ENCODE measurements around the gene CENPE. TPM values are rescaled to one million over a fixed set of nuclear protein-coding genes. Genes with fewer than 3 reads are reported as not detected.

Gene CENPE
- polyA plus RNA-seq, 1 experiment: 2.4 TPM

- POLR2A ChIA-PET: no interaction called here
- no peak for DNase-seq (ENCODE audit: low read depth)
- CTCF ChIA-PET: interaction anchor here (3.0 to 6.4 kb wide), 2 partner anchors 11 to 16 kb away, joined by 8 to 52 read pairs; no protein-coding TSS in a partner anchor
- no peak overlapping the region for H3K4me3 ChIP-seq (ENCODE audit: low read depth, low read length)
- H3K36me3 ChIP-seq (ENCODE audit: control insufficient read depth, insufficient read depth, low read length): peaks cover 2% of the 10 kb centered on the region
- no peak for TF ChIP-seq CTCF (IDR thresholded peaks at IDR 0.05; ENCODE audit: insufficient read depth, low read depth, low read length)
- H3K27me3 ChIP-seq (ENCODE audit: control insufficient read depth, insufficient read depth, low read length): no peaks in the 10 kb centered on the region
Measured at GRCh38 chr4:103079621-103080020, 118.5 kb downstream of the CENPE start.

GRCh38 chr4:103076747-103077347 lies 121.3 kb downstream of the CENPE start, which contains the start of gene SLC9B2:
TSS of gene SLC9B2 (minus strand) at chr4:103076761. CDS start at chr4:103067550, 9,211 bp downstream.
- no peak for TF ChIP-seq CTCF (IDR thresholded peaks at IDR 0.05; ENCODE audit: insufficient read depth, low read depth, low read length)
- Histone ChIP-seq H3K36me3 (ENCODE audit: control insufficient read depth, insufficient read depth, low read length) (peaks cover 1% of the 10 kb centered on the region; the same call in 1 of the 2 replicates), H3K27me3 (ENCODE audit: control insufficient read depth, insufficient read depth, low read length) (no peaks in the 10 kb centered on the region), H3K4me3 (ENCODE audit: low read depth, low read length) (peak within 1 kb of the TSS; percentile 68)
- POLR2A ChIA-PET: no interaction called here
- CTCF ChIA-PET: interaction anchor here (1.5 to 2.1 kb wide), 3 partner anchors 22 to 456 kb away, joined by 4 to 7 read pairs (median 5); partner anchors contain the start of gene BDH2
- DNase-seq (ENCODE audit: low read depth): no peak

- peaks cover 1% of the 10 kb centered on the region; the same call in 1 of the 2 replicates for H3K36me3 ChIP-seq (ENCODE audit: control insufficient read depth, insufficient read depth, low read length)
- DNase-seq (ENCODE audit: low read depth): no peak
- no peaks in the 10 kb centered on the region for H3K27me3 ChIP-seq (ENCODE audit: control insufficient read depth, insufficient read depth, low read length)
- no peak for TF ChIP-seq CTCF (IDR thresholded peaks at IDR 0.05; ENCODE audit: insufficient read depth, low read depth, low read length)
- peak overlapping the region; percentile 68 for H3K4me3 ChIP-seq (ENCODE audit: low read depth, low read length)
- ChIA-PET POLR2A (no interaction called here), CTCF (interaction anchor here (1.2 to 2.1 kb wide), 3 partner anchors 14 to 455 kb away, joined by 3 to 7 read pairs (median 4); partner anchors contain the start of gene BDH2)
Measured at GRCh38 chr4:103075894-103076746, 122.0 kb downstream of the CENPE start.

GRCh38 chr4:103075435-103075893 lies 122.7 kb downstream of the CENPE start:
- POLR2A ChIA-PET: no interaction called here
- H3K27me3 ChIP-seq (ENCODE audit: control insufficient read depth, insufficient read depth, low read length): no peaks in the 10 kb centered on the region
- peak overlapping the region; percentile 68 for H3K4me3 ChIP-seq (ENCODE audit: low read depth, low read length)
- no peak for TF ChIP-seq CTCF (IDR thresholded peaks at IDR 0.05; ENCODE audit: insufficient read depth, low read depth, low read length)
- no peaks in the 10 kb centered on the region for H3K36me3 ChIP-seq (ENCODE audit: control insufficient read depth, insufficient read depth, low read length)
- no peak for DNase-seq (ENCODE audit: low read depth)
- CTCF ChIA-PET: interaction anchor here (1.2 to 1.8 kb wide), 3 partner anchors 15 to 455 kb away, joined by 3 to 5 read pairs (median 4); no protein-coding TSS in a partner anchor

All from BJ (cell line).